ENCODE measurements around the gene IFNA1.

Gene IFNA1

GRCh38 chr9:21414220-21414940 is 25.9 kb upstream of the IFNA1 start:
- no peak overlapping the region for H2AK5ac ChIP-seq (ENCODE audit: low read length)
- H3K23ac ChIP-seq (ENCODE audit: low read length): no peak overlapping the region
- H3K4me1 ChIP-seq (ENCODE audit: control insufficient read depth, low read depth, low read length): no peaks in the 10 kb centered on the region
- H3K79me1 ChIP-seq (ENCODE audit: low read length): no peaks in the 10 kb centered on the region
- H3K56ac ChIP-seq (ENCODE audit: low read length): no peak overlapping the region
- no peak for DNase-seq
- H3K4ac ChIP-seq (ENCODE audit: low read depth, low read length): no peak overlapping the region
- H2BK120ac ChIP-seq (ENCODE audit: low read depth, low read length): no peak overlapping the region
- H3K4me3 ChIP-seq (ENCODE audit: low read length): no peak overlapping the region
- no peak overlapping the region for H3K9ac ChIP-seq (ENCODE audit: low read length)
- no peak overlapping the region for H4K8ac ChIP-seq (ENCODE audit: low read depth, low read length)
- H3K18ac ChIP-seq (ENCODE audit: low read length): no peak overlapping the region
- no peak overlapping the region for H2BK15ac ChIP-seq (replicated peaks; ENCODE audit: low read depth)
- H3K27me3 ChIP-seq (ENCODE audit: insufficient read depth, low read length, poor library complexity): no peaks in the 10 kb centered on the region
- no peak overlapping the region for H2BK5ac ChIP-seq (ENCODE audit: low read length)
- no peak overlapping the region for H3K4me2 ChIP-seq (ENCODE audit: low read length)
- no peaks in the 10 kb centered on the region for H3K36me3 ChIP-seq (ENCODE audit: control insufficient read depth, insufficient read depth, low read length)
- H4K5ac ChIP-seq (ENCODE audit: low read length): no peak overlapping the region
- no peak overlapping the region for H3K27ac ChIP-seq (ENCODE audit: low read depth, low read length)
- WGBS (ENCODE audit: extremely low coverage, insufficient coverage, low lambda C conversion rate): no CpG with 5 or more reads among the region's 2 CpGs
- no peaks in the 10 kb centered on the region for H3K79me2 ChIP-seq (ENCODE audit: control insufficient read depth, insufficient read depth, low read length)

GRCh38 chr9:21415493-21416267 is 24.6 kb upstream of the IFNA1 start:
- H2BK120ac ChIP-seq (ENCODE audit: low read depth, low read length): no peak overlapping the region
- no peak overlapping the region for H3K4ac ChIP-seq (ENCODE audit: low read depth, low read length)
- no peaks in the 10 kb centered on the region for H3K79me2 ChIP-seq (ENCODE audit: control insufficient read depth, insufficient read depth, low read length)
- no peak overlapping the region for H2BK15ac ChIP-seq (replicated peaks; ENCODE audit: low read depth)
- H3K4me1 ChIP-seq (ENCODE audit: control insufficient read depth, low read depth, low read length): no peaks in the 10 kb centered on the region
- H3K9ac ChIP-seq (ENCODE audit: low read length): no peak overlapping the region
- no peak overlapping the region for H4K8ac ChIP-seq (ENCODE audit: low read depth, low read length)
- no peak overlapping the region for H3K23ac ChIP-seq (ENCODE audit: low read length)
- no peak overlapping the region for H3K4me3 ChIP-seq (ENCODE audit: low read length)
- H3K79me1 ChIP-seq (ENCODE audit: low read length): no peaks in the 10 kb centered on the region
- no peaks in the 10 kb centered on the region for H3K36me3 ChIP-seq (ENCODE audit: control insufficient read depth, insufficient read depth, low read length)
- no peak overlapping the region for H2BK5ac ChIP-seq (ENCODE audit: low read length)
- H3K56ac ChIP-seq (ENCODE audit: low read length): no peak overlapping the region
- no peak for DNase-seq
- no peak overlapping the region for H3K27ac ChIP-seq (ENCODE audit: low read depth, low read length)
- H3K27me3 ChIP-seq (ENCODE audit: insufficient read depth, low read length, poor library complexity): no peaks in the 10 kb centered on the region
- no peak overlapping the region for H3K18ac ChIP-seq (ENCODE audit: low read length)
- WGBS (ENCODE audit: extremely low coverage, insufficient coverage, low lambda C conversion rate): no CpG with 5 or more reads among the region's 5 CpGs
- no peak overlapping the region for H4K5ac ChIP-seq (ENCODE audit: low read length)
- no peak overlapping the region for H3K4me2 ChIP-seq (ENCODE audit: low read length)
- no peak overlapping the region for H2AK5ac ChIP-seq (ENCODE audit: low read length)

GRCh38 chr9:21428235-21428634 is 12.0 kb upstream of the IFNA1 start:
- Histone ChIP-seq H2BK5ac (ENCODE audit: low read length) (no peak overlapping the region), H3K9ac (ENCODE audit: low read length) (no peak overlapping the region), H3K36me3 (ENCODE audit: control insufficient read depth, insufficient read depth, low read length) (no peaks in the 10 kb centered on the region), H3K56ac (ENCODE audit: low read length) (no peak overlapping the region), H2BK15ac (replicated peaks; ENCODE audit: low read depth) (no peak overlapping the region), H3K4ac (ENCODE audit: low read depth, low read length) (no peak overlapping the region), H3K27ac (ENCODE audit: low read depth, low read length) (no peak overlapping the region), H3K79me1 (ENCODE audit: low read length) (no peaks in the 10 kb centered on the region), H4K8ac (ENCODE audit: low read depth, low read length) (no peak overlapping the region), H3K4me2 (ENCODE audit: low read length) (no peak overlapping the region), H3K4me1 (ENCODE audit: control insufficient read depth, low read depth, low read length) (no peaks in the 10 kb centered on the region), H2BK120ac (ENCODE audit: low read depth, low read length) (no peak overlapping the region), H3K27me3 (ENCODE audit: insufficient read depth, low read length, poor library complexity) (no peaks in the 10 kb centered on the region), H3K23ac (ENCODE audit: low read length) (no peak overlapping the region), H4K5ac (ENCODE audit: low read length) (no peak overlapping the region), H3K4me3 (ENCODE audit: low read length) (no peak overlapping the region), H3K18ac (ENCODE audit: low read length) (no peak overlapping the region), H3K79me2 (ENCODE audit: control insufficient read depth, insufficient read depth, low read length) (no peaks in the 10 kb centered on the region), H2AK5ac (ENCODE audit: low read length) (no peak overlapping the region)
- no CpG with 5 or more reads among the region's 1 CpG for WGBS (ENCODE audit: extremely low coverage, insufficient coverage, low lambda C conversion rate)
- no peak for DNase-seq

GRCh38 chr9:21429191-21429590 is 11.0 kb upstream of the IFNA1 start:
- H2BK120ac ChIP-seq (ENCODE audit: low read depth, low read length): no peak overlapping the region
- H3K79me2 ChIP-seq (ENCODE audit: control insufficient read depth, insufficient read depth, low read length): no peaks in the 10 kb centered on the region
- no peak overlapping the region for H3K56ac ChIP-seq (ENCODE audit: low read length)
- no peaks in the 10 kb centered on the region for H3K27me3 ChIP-seq (ENCODE audit: insufficient read depth, low read length, poor library complexity)
- H3K4me1 ChIP-seq (ENCODE audit: control insufficient read depth, low read depth, low read length): no peaks in the 10 kb centered on the region
- no peak overlapping the region for H3K18ac ChIP-seq (ENCODE audit: low read length)
- H3K9ac ChIP-seq (ENCODE audit: low read length): no peak overlapping the region
- H3K27ac ChIP-seq (ENCODE audit: low read depth, low read length): no peak overlapping the region
- H3K79me1 ChIP-seq (ENCODE audit: low read length): no peaks in the 10 kb centered on the region
- H2AK5ac ChIP-seq (ENCODE audit: low read length): no peak overlapping the region
- no peak overlapping the region for H3K4me3 ChIP-seq (ENCODE audit: low read length)
- no peaks in the 10 kb centered on the region for H3K36me3 ChIP-seq (ENCODE audit: control insufficient read depth, insufficient read depth, low read length)
- no peak overlapping the region for H3K23ac ChIP-seq (ENCODE audit: low read length)
- 100% methylated on average over 1 of the region's 2 CpGs for WGBS (ENCODE audit: extremely low coverage, insufficient coverage, low lambda C conversion rate)
- H4K5ac ChIP-seq (ENCODE audit: low read length): no peak overlapping the region
- H2BK15ac ChIP-seq (replicated peaks; ENCODE audit: low read depth): no peak overlapping the region
- no peak overlapping the region for H3K4ac ChIP-seq (ENCODE audit: low read depth, low read length)
- H4K8ac ChIP-seq (ENCODE audit: low read depth, low read length): no peak overlapping the region
- H3K4me2 ChIP-seq (ENCODE audit: low read length): no peak overlapping the region
- no peak overlapping the region for H2BK5ac ChIP-seq (ENCODE audit: low read length)
- no peak for DNase-seq

- Histone ChIP-seq H3K36me3 (ENCODE audit: control insufficient read depth, insufficient read depth, low read length) (no peaks in the 10 kb centered on the region), H2BK120ac (ENCODE audit: low read depth, low read length) (no peak overlapping the region), H3K56ac (ENCODE audit: low read length) (no peak overlapping the region), H3K79me2 (ENCODE audit: control insufficient read depth, insufficient read depth, low read length) (no peaks in the 10 kb centered on the region), H2BK5ac (ENCODE audit: low read length) (no peak overlapping the region), H3K18ac (ENCODE audit: low read length) (no peak overlapping the region), H2BK15ac (replicated peaks; ENCODE audit: low read depth) (no peak overlapping the region), H3K4ac (ENCODE audit: low read depth, low read length) (no peak overlapping the region), H4K8ac (ENCODE audit: low read depth, low read length) (no peak overlapping the region), H3K9ac (ENCODE audit: low read length) (no peak overlapping the region), H2AK5ac (ENCODE audit: low read length) (no peak overlapping the region), H3K27ac (ENCODE audit: low read depth, low read length) (no peak overlapping the region), H3K4me2 (ENCODE audit: low read length) (no peak overlapping the region), H3K23ac (ENCODE audit: low read length) (no peak overlapping the region), H4K5ac (ENCODE audit: low read length) (no peak overlapping the region), H3K79me1 (ENCODE audit: low read length) (no peaks in the 10 kb centered on the region), H3K27me3 (ENCODE audit: insufficient read depth, low read length, poor library complexity) (no peaks in the 10 kb centered on the region), H3K4me3 (ENCODE audit: low read length) (no peak overlapping the region), H3K4me1 (ENCODE audit: control insufficient read depth, low read depth, low read length) (no peaks in the 10 kb centered on the region)
- no CpG with 5 or more reads among the region's 2 CpGs for WGBS (ENCODE audit: extremely low coverage, insufficient coverage, low lambda C conversion rate)
- no peak for DNase-seq
These were observed 7.4 kb upstream of the IFNA1 start for GRCh38 chr9:21432672-21433425.

Measured in mesendoderm (in vitro differentiated cells).